ENCODE results near the gene PRPF6. TPM values are rescaled to one million over a fixed set of nuclear protein-coding genes. Genes with fewer than 3 reads are reported as not detected.

Gene PRPF6
- total RNA-seq, 4 donors from 2014 or later, result 28.5 to 73.0 (median 69.6) TPM

DNA sequence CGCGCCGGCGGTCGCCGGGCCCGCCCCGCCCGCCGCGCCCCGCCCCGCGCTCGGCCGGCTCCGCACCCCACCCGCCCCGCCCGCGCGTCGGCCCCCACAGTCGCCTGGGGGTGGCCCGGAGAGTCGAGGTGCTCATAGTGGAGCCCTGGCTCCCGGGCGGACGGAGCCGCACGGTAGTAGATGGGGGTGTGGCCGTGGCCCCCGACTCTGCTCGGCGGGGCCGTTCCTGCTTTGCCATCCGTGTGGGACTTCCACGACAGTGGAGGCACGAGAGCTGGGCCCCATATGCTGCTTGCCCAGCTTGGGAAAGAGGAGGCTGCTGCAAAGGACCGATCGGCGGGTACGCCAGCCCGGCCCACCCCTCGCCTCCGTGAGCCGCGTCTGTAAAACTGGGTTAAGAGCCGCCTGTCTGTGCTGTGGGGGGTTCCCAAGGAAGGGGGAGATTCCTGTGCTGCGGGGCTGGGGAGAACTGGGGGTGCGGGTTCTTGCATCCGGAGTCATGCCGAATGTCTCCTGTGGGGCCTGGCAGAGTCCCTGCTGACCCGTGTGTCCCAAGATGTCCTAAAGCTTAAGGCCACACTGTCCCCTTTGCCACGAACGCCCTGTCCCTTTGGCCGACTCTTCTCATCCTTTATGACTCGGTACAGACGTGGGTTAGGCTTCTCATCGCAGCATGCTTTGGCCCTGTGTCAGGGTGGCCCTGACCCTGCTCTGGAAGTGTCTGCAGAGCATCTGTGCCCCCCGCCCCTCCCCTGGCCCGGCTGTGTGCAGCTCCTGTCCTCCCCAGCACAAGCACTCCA, 99.3 kb downstream of the PRPF6 start, which contains the start of gene OPRL1:
OPRL1 (plus strand) TSS at position 70 of the 800 bp plus-strand sequence. CDS start 12,639 bp downstream, outside the sequence.
- intact Hi-C loops (cut with DNase I; ENCODE audit: low total_unique reads), result no loop called here
- DNase-seq, result no peak
- H3K27ac ChIP-seq, result peak within 1 kb of the TSS; percentile 70

GRCh38 chr20:64080813-64081623, 100.1 kb downstream of the PRPF6 start:
- Histone ChIP-seq H3K27ac (no peak overlapping the region), H3K27me3 (peaks cover 0 to 24% of the 10 kb centered on the region in 2 donors), H3K36me3 (no peaks in the 10 kb centered on the region), H3K4me3 (no peak overlapping the region), H3K9me3 (no peaks in the 10 kb centered on the region), H3K4me1 (peaks cover 5 to 16% of the 10 kb centered on the region in 2 donors)
- no peak for DNase-seq
- intact Hi-C loops (cut with DNase I; ENCODE audit: low total_unique reads), result no loop called here
- TF ChIP-seq POLR2A (IDR thresholded peaks at IDR 0.05), result no peak
- TF ChIP-seq, protein P1, sequence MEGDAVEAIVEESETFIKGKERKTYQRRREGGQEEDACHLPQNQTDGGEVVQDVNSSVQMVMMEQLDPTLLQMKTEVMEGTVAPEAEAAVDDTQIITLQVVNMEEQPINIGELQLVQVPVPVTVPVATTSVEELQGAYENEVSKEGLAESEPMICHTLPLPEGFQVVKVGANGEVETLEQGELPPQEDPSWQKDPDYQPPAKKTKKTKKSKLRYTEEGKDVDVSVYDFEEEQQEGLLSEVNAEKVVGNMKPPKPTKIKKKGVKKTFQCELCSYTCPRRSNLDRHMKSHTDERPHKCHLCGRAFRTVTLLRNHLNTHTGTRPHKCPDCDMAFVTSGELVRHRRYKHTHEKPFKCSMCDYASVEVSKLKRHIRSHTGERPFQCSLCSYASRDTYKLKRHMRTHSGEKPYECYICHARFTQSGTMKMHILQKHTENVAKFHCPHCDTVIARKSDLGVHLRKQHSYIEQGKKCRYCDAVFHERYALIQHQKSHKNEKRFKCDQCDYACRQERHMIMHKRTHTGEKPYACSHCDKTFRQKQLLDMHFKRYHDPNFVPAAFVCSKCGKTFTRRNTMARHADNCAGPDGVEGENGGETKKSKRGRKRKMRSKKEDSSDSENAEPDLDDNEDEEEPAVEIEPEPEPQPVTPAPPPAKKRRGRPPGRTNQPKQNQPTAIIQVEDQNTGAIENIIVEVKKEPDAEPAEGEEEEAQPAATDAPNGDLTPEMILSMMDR (IDR thresholded peaks at IDR 0.05), result no peak

More for the DNA sequence above, 99.3 kb downstream of the PRPF6 start, which contains the start of gene OPRL1:
- H3K4me3 ChIP-seq, result peak within 1 kb of the TSS; percentile 45 to 50
- peaks cover 5 to 16% of the 10 kb centered on the region in 2 donors for H3K4me1 ChIP-seq
- TF ChIP-seq, protein P1 (IDR thresholded peaks at IDR 0.05), result no peak
- no peak for TF ChIP-seq POLR2A (IDR thresholded peaks at IDR 0.05)
- H3K27me3 ChIP-seq, result peaks cover 0 to 24% of the 10 kb centered on the region in 2 donors
- no peaks in the 10 kb centered on the region for H3K36me3 ChIP-seq
- H3K9me3 ChIP-seq, result no peaks in the 10 kb centered on the region

GRCh38 chr20:64081624-64081964, 100.7 kb downstream of the PRPF6 start:
- intact Hi-C loops (cut with DNase I; ENCODE audit: low total_unique reads), result no loop called here
- Histone ChIP-seq H3K9me3 (no peaks in the 10 kb centered on the region), H3K4me3 (no peak overlapping the region), H3K36me3 (no peaks in the 10 kb centered on the region), H3K4me1 (peaks cover 5 to 16% of the 10 kb centered on the region in 2 donors), H3K27me3 (peaks cover 0 to 24% of the 10 kb centered on the region in 2 donors), H3K27ac (no peak overlapping the region)
- no peak for TF ChIP-seq POLR2A (IDR thresholded peaks at IDR 0.05)
- TF ChIP-seq, protein P1 (IDR thresholded peaks at IDR 0.05), result no peak
- no peak for DNase-seq

- Histone ChIP-seq H3K27me3 (peaks cover 0 to 24% of the 10 kb centered on the region in 2 donors), H3K4me1 (peaks cover 5 to 16% of the 10 kb centered on the region in 2 donors), H3K27ac (no peak overlapping the region), H3K36me3 (no peaks in the 10 kb centered on the region), H3K4me3 (no peak overlapping the region), H3K9me3 (no peaks in the 10 kb centered on the region)
- intact Hi-C loops (cut with DNase I; ENCODE audit: low total_unique reads), result no loop called here
- TF ChIP-seq, protein P1 (IDR thresholded peaks at IDR 0.05), result no peak
- no peak for TF ChIP-seq POLR2A (IDR thresholded peaks at IDR 0.05)
- no peak for DNase-seq
These were observed 101.3 kb downstream of the PRPF6 start for GRCh38 chr20:64082126-64082731.

MicroRNA genes within 50 kb of the gene (microRNA counts, 767-probe panel; counts per million panel counts)
- 0 counts per million in 2 donors for microRNA hsa-miR-1914-5p
- microRNA hsa-miR-647, result 0 counts per million in 2 donors

Small RNA genes within 50 kb of the gene (microRNA-seq; reads per million reads assigned to microRNA genes)
- not detected for gene MIR1914 (ENCODE audit: borderline microRNAs expressed, borderline replicate concordance)
- not detected for gene MIR647 (ENCODE audit: borderline microRNAs expressed, borderline replicate concordance)
- gene MIR6813 (ENCODE audit: borderline microRNAs expressed, borderline replicate concordance), result not detected

Small RNA genes within 50 kb of the gene (small RNA-seq; reads per million reads assigned to genes)
- gene AL355803.1 (not detected), gene MIR647 (not detected), gene MIR6813 (not detected)

Other genes with a start within 250 kb of the PRPF6 start
- 10 to 100 TPM in 1 of 4 donors, 1 to 10 TPM in 3; 2.6 to 10.5 (median 8.4) TPM for gene LIME1, start 244.5 kb upstream of the PRPF6 start, total RNA-seq
- gene SLC2A4RG, start 241.4 kb upstream of the PRPF6 start, total RNA-seq, result 100 to 1,000 TPM in 1 of 4 donors, 10 to 100 TPM in 3; 10.5 to 120 (median 41.0) TPM
- gene ZBTB46, start 149.9 kb upstream of the PRPF6 start, total RNA-seq, result 10 to 100 TPM in 3 of 4 donors, 1 to 10 TPM in 1; 5.0 to 62.8 (median 38.8) TPM
- not detected for gene ABHD16B, start 119.6 kb upstream of the PRPF6 start, total RNA-seq
- gene TPD52L2, start 115.9 kb upstream of the PRPF6 start, total RNA-seq, result 10 to 100 TPM; 44.1 to 77.8 (median 62.0) TPM
- 10 to 100 TPM; 10.9 to 39.8 (median 25.6) TPM for gene DNAJC5, start 86.0 kb upstream of the PRPF6 start, total RNA-seq
- 10 to 100 TPM; 21.8 to 64.6 (median 23.5) TPM for gene UCKL1, start 24.7 kb upstream of the PRPF6 start, total RNA-seq
- 10 to 100 TPM in 3 of 4 donors, 1 to 10 TPM in 1; 4.7 to 23.3 (median 17.4) TPM for gene ZNF512B, start 11.2 kb upstream of the PRPF6 start, total RNA-seq
- 1 to 10 TPM in 2 of 4 donors, under 1 TPM in 1, not detected in 1; 0.83 to 7.6 (median 1.2) TPM for gene SAMD10, start 1.5 kb upstream of the PRPF6 start, total RNA-seq
- 1 to 10 TPM in 2 of 4 donors, under 1 TPM in 1, not detected in 1; 0.26 to 2.9 (median 1.9) TPM for gene C20orf204, start 55.0 kb downstream of the PRPF6 start, total RNA-seq
- gene SOX18, start 68.5 kb downstream of the PRPF6 start, total RNA-seq, result 100 to 1,000 TPM in 1 of 4 donors, 10 to 100 TPM in 2, 1 to 10 TPM in 1; 6.7 to 116 (median 19.1) TPM
- gene TCEA2, start 82.1 kb downstream of the PRPF6 start, total RNA-seq, result 10 to 100 TPM; 21.5 to 75.4 (median 27.2) TPM
- gene RGS19, start 98.4 kb downstream of the PRPF6 start, total RNA-seq, result 10 to 100 TPM in 1 of 4 donors, 1 to 10 TPM in 3; 4.6 to 38.8 (median 6.7) TPM
- gene OPRL1, start 99.0 kb downstream of the PRPF6 start, total RNA-seq, result 1 to 10 TPM in 1 of 4 donors, under 1 TPM in 2, not detected in 1; 0.51 to 1.9 (median 0.64) TPM
- not detected for gene LKAAEAR1, start 103.3 kb downstream of the PRPF6 start, total RNA-seq
- gene NPBWR2, start 126.4 kb downstream of the PRPF6 start, total RNA-seq, result not detected
- gene MYT1, start 183.3 kb downstream of the PRPF6 start, total RNA-seq, result under 1 TPM in 1 of 4 donors, not detected in 3; 0.21 TPM